ENCODE results near the gene NFE2L3. TPM values are rescaled to one million over a fixed set of nuclear protein-coding genes. Genes with fewer than 3 reads are reported as not detected.
"Not testable (repeated sequence)": the region's sequence is repeated elsewhere in the genome, so short reads cannot be mapped to it uniquely, and the experiment has no call there.

The NFE2L3 gene
- total RNA-seq, 2 experiments from 2014 or later = 21.5 to 22.6 TPM

- CTCF ChIA-PET = interaction anchor here (0.9 to 1.2 kb wide), 2 partner anchors 22 to 29 kb away, joined by 3 to 6 read pairs; no protein-coding TSS in a partner anchor
Observed at GRCh38 chr7:26112203-26112740, 39.7 kb upstream of the NFE2L3 start.

GRCh38 chr7:26115650-26116049, 36.3 kb upstream of the NFE2L3 start:
- no peak for TF ChIP-seq CTCF (IDR thresholded peaks at IDR 0.05)
- Mint-ChIP-seq H3K4me1 (ENCODE audit: low read depth) (peaks cover 4% of the 10 kb centered on the region), H3K4me3 (no peak overlapping the region), H3K36me3 (ENCODE audit: low read depth) (no peaks in the 10 kb centered on the region), H3K27ac (no peak overlapping the region), H3K27me3 (no peaks in the 10 kb centered on the region), H3K9me3 (no peaks in the 10 kb centered on the region)
- POLR2A ChIA-PET = no interaction called here
- no peak for DNase-seq
- no peak for ATAC-seq
- intact Hi-C loops (cut with micrococcal nuclease) = no loop called here
- CTCF ChIA-PET = interaction anchor here (2.7 kb wide), 1 partner anchor 25 kb away, joined by 13 read pairs; no protein-coding TSS in a partner anchor

More at GRCh38 chr7:26112203-26112740, 39.7 kb upstream of the NFE2L3 start:
- Mint-ChIP-seq H3K36me3 (ENCODE audit: low read depth) (no peaks in the 10 kb centered on the region), H3K4me3 (no peak overlapping the region), H3K9me3 (no peaks in the 10 kb centered on the region), H3K27ac (no peak overlapping the region), H3K4me1 (ENCODE audit: low read depth) (peaks cover 4% of the 10 kb centered on the region), H3K27me3 (peaks cover 1% of the 10 kb centered on the region)
- no peak for ATAC-seq
- DNase-seq = no peak
- intact Hi-C loops (cut with micrococcal nuclease) = no loop called here
- no peak for TF ChIP-seq CTCF (IDR thresholded peaks at IDR 0.05)
- POLR2A ChIA-PET = interaction anchor here (1.3 to 2.2 kb wide), 2 partner anchors 10 to 14 kb away, joined by 4 to 8 read pairs; no protein-coding TSS in a partner anchor

- Mint-ChIP-seq H3K36me3 (ENCODE audit: low read depth) (no peaks in the 10 kb centered on the region), H3K4me3 (no peak overlapping the region), H3K27me3 (peaks cover 3% of the 10 kb centered on the region), H3K9me3 (no peaks in the 10 kb centered on the region), H3K27ac (no peak overlapping the region), H3K4me1 (ENCODE audit: low read depth) (peaks cover under 1% of the 10 kb centered on the region)
- ATAC-seq = peak; percentile 42
- DNase-seq = no peak
- ChIA-PET POLR2A (no interaction called here), CTCF (interaction anchor here (1.0 to 1.8 kb wide), 3 partner anchors 26 to 253 kb away, joined by 3 to 5 read pairs (median 4); no protein-coding TSS in a partner anchor)
- intact Hi-C loops (cut with micrococcal nuclease) = no loop called here
- TF ChIP-seq CTCF (IDR thresholded peaks at IDR 0.05) = no peak
Observed at GRCh38 chr7:26117142-26117807, 34.7 kb upstream of the NFE2L3 start.

GRCh38 chr7:26117970-26118369, 34.0 kb upstream of the NFE2L3 start:
- DNase-seq (no peak), ATAC-seq (no peak)
- H3K27me3 Mint-ChIP-seq = peaks cover 3% of the 10 kb centered on the region
- H3K36me3 Mint-ChIP-seq (ENCODE audit: low read depth) = no peaks in the 10 kb centered on the region
- no peak for TF ChIP-seq CTCF (IDR thresholded peaks at IDR 0.05)
- H3K9me3 Mint-ChIP-seq = no peaks in the 10 kb centered on the region
- ChIA-PET POLR2A (no interaction called here), CTCF (interaction anchor here (1.0 to 2.0 kb wide), 4 partner anchors 27 to 252 kb away, joined by 3 to 5 read pairs (median 4); no protein-coding TSS in a partner anchor)
- no peaks in the 10 kb centered on the region for H3K4me1 Mint-ChIP-seq (ENCODE audit: low read depth)
- intact Hi-C loops (cut with micrococcal nuclease) = no loop called here
- H3K4me3 Mint-ChIP-seq = no peak overlapping the region
- no peak overlapping the region for H3K27ac Mint-ChIP-seq

- H3K36me3 Mint-ChIP-seq (ENCODE audit: low read depth) = no peaks in the 10 kb centered on the region
- ATAC-seq (no peak), DNase-seq (no peak)
- H3K4me1 Mint-ChIP-seq (ENCODE audit: low read depth) = no peaks in the 10 kb centered on the region
- ChIA-PET POLR2A (interaction anchor here (0.6 kb wide), 1 partner anchor 29 kb away, joined by 4 read pairs; no protein-coding TSS in a partner anchor), CTCF (no interaction called here)
- H3K4me3 Mint-ChIP-seq = no peak overlapping the region
- no peak for TF ChIP-seq CTCF (IDR thresholded peaks at IDR 0.05)
- H3K27me3 Mint-ChIP-seq = peaks cover 3% of the 10 kb centered on the region
- H3K27ac Mint-ChIP-seq = no peak overlapping the region
- no peaks in the 10 kb centered on the region for H3K9me3 Mint-ChIP-seq
- intact Hi-C loops (cut with micrococcal nuclease) = no loop called here
Observed at GRCh38 chr7:26122745-26123144, 29.3 kb upstream of the NFE2L3 start.

- H3K27ac Mint-ChIP-seq; CTCF ChIA-PET; intact Hi-C loops (cut with micrococcal nuclease); H3K27me3 Mint-ChIP-seq; H3K4me1 Mint-ChIP-seq (ENCODE audit: low read depth); H3K9me3 Mint-ChIP-seq; DNase-seq; H3K4me3 Mint-ChIP-seq; H3K36me3 Mint-ChIP-seq (ENCODE audit: low read depth); POLR2A ChIA-PET; ATAC-seq: not testable (repeated sequence)
Observed at GRCh38 chr7:26124775-26125174, 27.2 kb upstream of the NFE2L3 start.
